Smooth muscle cell (in vitro differentiated cells): Measurements from ENCODE around the gene TOMM34. TPM values are rescaled to one million over a fixed set of nuclear protein-coding genes. Genes with fewer than 3 reads are reported as not detected.

ENCODE experiments used
- DNase-seq: peaks from one replicate; lab custom pipeline; 2025; ENCODE audit not compliant: unreplicated experiment; lab: John Stamatoyannopoulos, UW
- H2AFZ ChIP-seq: fragments of 200-600 bp; sonication (generic); 2 replicates; pipeline ENCODE4 v1.6.0; 2016; ENCODE audit warnings: antibody characterized with exemption, low read depth, mild to moderate bottlenecking
- H3F3A ChIP-seq: fragments of 200-600 bp; sonication (generic); 2 replicates; pipeline ENCODE4 v1.6.0; 2017; ENCODE audit warnings: antibody characterized with exemption, low read depth
- H3K27ac ChIP-seq: fragments of 200-600 bp; sonication (generic); 2 replicates; pipeline ENCODE4 v1.5.1; 2016; ENCODE audit warnings: low read depth, mild to moderate bottlenecking
- H3K27me3 ChIP-seq: fragments of 200-600 bp; sonication (generic); 2 replicates; pipeline ENCODE4 v1.6.1; 2016; ENCODE audit warnings: low read depth, mild to moderate bottlenecking
- H3K36me3 ChIP-seq: fragments of 200-600 bp; sonication (generic); 2 replicates; pipeline ENCODE4 v1.5.1; 2016; ENCODE audit warnings: low read depth
- H3K4me1 ChIP-seq: fragments of 200-600 bp; sonication (generic); 2 replicates; pipeline ENCODE4 v1.5.1; 2016; ENCODE audit warnings: low read depth
- H3K4me2 ChIP-seq: fragments of 200-600 bp; sonication (generic); 2 replicates; pipeline ENCODE4 v1.6.0; 2016; ENCODE audit warnings: mild to moderate bottlenecking
- H3K4me3 ChIP-seq: fragments of 200-600 bp; sonication (generic); 2 replicates; pipeline ENCODE4 v1.5.1; 2016; ENCODE audit warnings: mild to moderate bottlenecking
- H3K79me2 ChIP-seq: fragments of 200-600 bp; sonication (generic); 2 replicates; pipeline ENCODE4 v1.6.0; 2016; ENCODE audit warnings: low read depth, mild to moderate bottlenecking
- H3K9ac ChIP-seq: fragments of 200-600 bp; sonication (generic); 2 replicates; pipeline ENCODE4 v1.6.0; 2016; ENCODE audit warnings: low read depth
- H3K9me3 ChIP-seq: fragments of 200-600 bp; sonication (generic); replicated peaks from 2 replicates; pipeline ENCODE4 v1.5.1; 2016; ENCODE audit warnings: low read depth
- H4K20me1 ChIP-seq: fragments of 200-600 bp; sonication (generic); 2 replicates; pipeline ENCODE4 v1.6.0; 2016; ENCODE audit warnings: low read depth
- WGBS: methylation state at CpG from one replicate; pipeline ENCODE4 v1.1.7; 2016; ENCODE audit warnings: low lambda C conversion rate; 5-methylcytosine and 5-hydroxymethylcytosine counted together
- polyA plus RNA-seq: library from polyadenylated mRNA; unstranded; fragments of >200 nt; fragmentation: Nextera tagmentation; extraction: Ambion mirVana; gene quantifications from 2 replicates; pipeline ENCODE4 v1.2.1, GENCODE V29; 2016
- total RNA-seq: library from RNA; depleted of rRNA; stranded (reverse); fragments of >200 nt; gene quantifications from 2 replicates; pipeline ENCODE4 v1.2.3, GENCODE V29; 2014
- TF ChIP-seq, protein P1 (sequence below): fragments of 200-600 bp; sonication (generic); IDR thresholded peaks from 2 replicates; pipeline ENCODE4 v1.5.1; 2017; ENCODE audit warnings: borderline replicate concordance, mild to moderate bottlenecking, antibody characterized with exemption; ENCODE audit not compliant: insufficient read depth, poor library complexity, severe bottlenecking

TOMM34 gene
- total and polyA plus RNA-seq, 2 experiments from 2014 or later: 27.2 to 34.9 TPM

DNA sequence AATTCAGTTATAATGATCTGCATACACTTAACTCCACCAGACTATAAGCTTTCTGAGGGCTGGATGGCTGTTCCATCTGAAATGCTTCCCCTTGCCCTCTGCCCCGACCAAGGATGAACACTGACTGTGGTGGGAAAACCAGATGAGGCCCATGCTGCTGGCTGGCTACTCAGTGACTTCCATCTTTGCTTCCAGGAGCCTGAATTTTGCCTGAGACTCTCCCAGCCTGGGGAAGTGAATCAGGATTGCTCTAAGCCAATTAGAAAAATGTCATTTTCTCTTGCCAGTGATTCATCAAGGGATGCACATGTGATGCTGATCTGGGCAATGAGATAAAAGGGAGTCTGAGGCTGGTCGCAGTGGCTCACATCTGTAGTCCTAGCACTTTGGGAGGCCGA is 1.7 kb upstream of the TOMM34 start:
- Histone ChIP-seq H3K79me2 (peaks cover 25% of the 10 kb centered on the region), H3K27me3 (no peaks in the 10 kb centered on the region), H4K20me1 (peaks cover 15% of the 10 kb centered on the region), H3K4me1 (peaks cover 26% of the 10 kb centered on the region), H3K4me2 (peak overlapping the region; percentile 88), H3K4me3 (no peak overlapping the region), H3K27ac (peak overlapping the region; percentile 92), H3K9ac (no peak overlapping the region), H3K9me3 (no peaks in the 10 kb centered on the region), H2AFZ (no peak overlapping the region), H3F3A (peaks cover 6% of the 10 kb centered on the region), H3K36me3 (no peaks in the 10 kb centered on the region)
- TF ChIP-seq, protein P1, sequence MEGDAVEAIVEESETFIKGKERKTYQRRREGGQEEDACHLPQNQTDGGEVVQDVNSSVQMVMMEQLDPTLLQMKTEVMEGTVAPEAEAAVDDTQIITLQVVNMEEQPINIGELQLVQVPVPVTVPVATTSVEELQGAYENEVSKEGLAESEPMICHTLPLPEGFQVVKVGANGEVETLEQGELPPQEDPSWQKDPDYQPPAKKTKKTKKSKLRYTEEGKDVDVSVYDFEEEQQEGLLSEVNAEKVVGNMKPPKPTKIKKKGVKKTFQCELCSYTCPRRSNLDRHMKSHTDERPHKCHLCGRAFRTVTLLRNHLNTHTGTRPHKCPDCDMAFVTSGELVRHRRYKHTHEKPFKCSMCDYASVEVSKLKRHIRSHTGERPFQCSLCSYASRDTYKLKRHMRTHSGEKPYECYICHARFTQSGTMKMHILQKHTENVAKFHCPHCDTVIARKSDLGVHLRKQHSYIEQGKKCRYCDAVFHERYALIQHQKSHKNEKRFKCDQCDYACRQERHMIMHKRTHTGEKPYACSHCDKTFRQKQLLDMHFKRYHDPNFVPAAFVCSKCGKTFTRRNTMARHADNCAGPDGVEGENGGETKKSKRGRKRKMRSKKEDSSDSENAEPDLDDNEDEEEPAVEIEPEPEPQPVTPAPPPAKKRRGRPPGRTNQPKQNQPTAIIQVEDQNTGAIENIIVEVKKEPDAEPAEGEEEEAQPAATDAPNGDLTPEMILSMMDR: no peak
- no peak for DNase-seq
- 49% methylated on average over 3 of the region's 3 CpGs for WGBS

DNA sequence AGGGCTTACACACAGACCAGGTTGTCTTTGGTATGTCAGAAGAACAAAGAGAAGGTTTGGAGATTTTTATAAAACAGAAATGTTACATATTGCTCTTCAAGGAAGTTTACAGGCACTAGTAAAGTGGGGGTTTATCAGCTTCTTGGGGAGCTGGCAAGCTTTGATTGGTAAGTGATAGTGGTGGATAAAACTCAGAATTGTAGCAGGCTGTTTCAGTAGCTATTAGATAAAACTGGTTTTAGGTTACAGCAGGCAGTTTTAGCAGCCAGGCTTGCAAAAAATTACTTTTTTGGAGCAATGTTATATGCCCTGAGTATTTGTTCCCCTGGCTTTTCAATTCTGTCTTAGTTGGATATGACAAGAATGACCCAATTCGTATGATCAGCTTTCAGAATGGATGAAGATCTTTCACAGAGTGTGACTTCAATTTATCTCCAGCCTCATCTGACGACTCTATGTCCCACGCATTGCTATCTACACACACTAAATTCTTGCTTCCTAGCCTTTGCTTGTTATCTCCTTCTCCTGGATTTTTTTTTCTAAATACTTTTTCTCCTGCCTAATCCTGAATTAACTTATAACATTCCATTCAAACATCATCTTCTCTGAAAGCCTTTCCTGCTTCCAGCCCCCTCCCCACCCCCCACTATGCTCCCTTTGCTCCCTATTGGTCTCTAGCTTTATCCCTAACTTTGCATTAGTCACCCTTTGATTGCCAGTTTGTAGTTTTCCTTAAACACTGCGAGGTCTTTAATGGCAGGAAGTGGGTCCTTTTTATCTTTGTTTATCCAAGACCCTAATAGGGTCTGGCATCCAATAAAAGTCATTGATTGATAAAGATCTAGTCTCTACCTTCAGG is 1.0 kb upstream of the TOMM34 start:
- DNase-seq: no peak
- H3K79me2 ChIP-seq: peaks cover 24% of the 10 kb centered on the region
- H3K27ac ChIP-seq: peak overlapping the region; percentile 92
- peaks cover 26% of the 10 kb centered on the region for H3K4me1 ChIP-seq
- no peaks in the 10 kb centered on the region for H3K36me3 ChIP-seq
- no peaks in the 10 kb centered on the region for H3K27me3 ChIP-seq
- H3F3A ChIP-seq: peaks cover 6% of the 10 kb centered on the region
- TF ChIP-seq, protein P1: no peak
- H4K20me1 ChIP-seq: peaks cover 19% of the 10 kb centered on the region
- no peak overlapping the region for H3K4me3 ChIP-seq
- peak overlapping the region; percentile 88 for H3K4me2 ChIP-seq
- WGBS: 17% methylated on average over 4 of the region's 4 CpGs
- no peak overlapping the region for H2AFZ ChIP-seq
- H3K9me3 ChIP-seq: no peaks in the 10 kb centered on the region
- H3K9ac ChIP-seq: no peak overlapping the region

DNA sequence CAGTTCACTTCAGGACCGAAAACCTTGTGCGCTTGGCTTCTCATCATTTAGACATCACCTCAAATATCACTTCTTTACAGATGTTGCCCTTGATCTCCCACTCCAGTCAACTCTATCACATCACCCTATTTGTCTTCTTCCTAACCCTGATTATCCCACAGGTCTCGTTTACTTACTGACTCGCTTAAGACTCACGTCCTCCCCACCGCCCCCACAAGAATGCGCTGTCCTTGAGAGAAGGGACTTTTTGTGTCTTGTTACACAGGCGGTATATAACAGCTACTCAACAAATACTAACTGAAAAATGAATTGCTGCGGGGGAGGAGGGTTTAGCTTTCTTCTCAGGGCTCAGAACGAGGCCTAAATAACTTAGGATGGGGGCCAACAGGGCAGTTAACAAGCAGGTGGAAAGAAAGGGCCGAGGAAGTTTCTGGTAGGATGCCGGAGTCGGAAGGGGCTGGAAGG is 527 bp downstream of the TOMM34 start:
- 12% methylated on average over 13 of the region's 13 CpGs for WGBS

More for the DNA sequence above, 527 bp downstream of the TOMM34 start:
- H3K4me1 ChIP-seq: peaks cover 26% of the 10 kb centered on the region
- H3K9me3 ChIP-seq: no peaks in the 10 kb centered on the region
- peak overlapping the region; percentile 92 for H3K27ac ChIP-seq
- H3F3A ChIP-seq: peaks cover 6% of the 10 kb centered on the region
- peaks cover 24% of the 10 kb centered on the region for H3K79me2 ChIP-seq
- H3K36me3 ChIP-seq: peaks cover 5% of the 10 kb centered on the region
- peak; percentile 22 for DNase-seq
- TF ChIP-seq, protein P1: no peak
- H4K20me1 ChIP-seq: peaks cover 21% of the 10 kb centered on the region
- peak overlapping the region; percentile 88 for H3K4me2 ChIP-seq
- no peaks in the 10 kb centered on the region for H3K27me3 ChIP-seq
- peak overlapping the region; percentile 40 for H2AFZ ChIP-seq
- peak overlapping the region; percentile 79 for H3K4me3 ChIP-seq
- peak overlapping the region; percentile 83 for H3K9ac ChIP-seq
